Neural cell (in vitro differentiated cells): ENCODE results near the gene GAB2.

Experiments used
- CTCF ChIP-seq: fragments of 450-650 bp; IDR thresholded peaks from 2 replicates; pipeline ENCODE4 v1.5.1; 2014; ENCODE audit warnings: antibody characterized with exemption, mild to moderate bottlenecking, moderate library complexity; ENCODE audit not compliant: poor library complexity, severe bottlenecking
- EZH2 ChIP-seq: fragments of 200-600, 300-800 bp; shearing (Covaris generic), sonication (generic); IDR thresholded peaks from 2 replicates; pipeline ENCODE4 v1.6.1; 2014; ENCODE audit warnings: antibody characterized with exemption, low read length, borderline replicate concordance, mild to moderate bottlenecking; ENCODE audit not compliant: insufficient read depth, poor library complexity, severe bottlenecking
- POLR2AphosphoS5 ChIP-seq: IDR thresholded peaks from 2 replicates; pipeline ENCODE4 v1.6.1; 2012
- RAD21 ChIP-seq: fragments of 450-650 bp; conservative IDR thresholded peaks from 2 replicates; pipeline ENCODE4 v1.6.1; 2014; ENCODE audit warnings: antibody characterized with exemption, mild to moderate bottlenecking, moderate library complexity
- REST ChIP-seq: IDR thresholded peaks from 2 replicates; pipeline ENCODE4 v1.6.1; 2012; ENCODE audit warnings: borderline replicate concordance
- SMC3 ChIP-seq: fragments of 450-650 bp; conservative IDR thresholded peaks from 2 replicates; pipeline ENCODE4 v1.6.1; 2014; ENCODE audit warnings: antibody characterized with exemption, mild to moderate bottlenecking, moderate library complexity; ENCODE audit not compliant: poor library complexity
- TAF1 ChIP-seq: IDR thresholded peaks from 2 replicates; pipeline ENCODE4 v1.6.1; 2012; ENCODE audit warnings: low read depth

GRCh38 chr11:78200061-78200460, 217.6 kb downstream of the GAB2 start:
- TF ChIP-seq CTCF (no peak), POLR2AphosphoS5 (no peak), RAD21 (no peak), REST (no peak), EZH2 (no peak), SMC3 (no peak), TAF1 (no peak)
